Measurements from ENCODE around the gene GRM5. TPM values are rescaled to one million over a fixed set of nuclear protein-coding genes. Genes with fewer than 3 reads are reported as not detected.

The GRM5 gene
- total RNA-seq, 1 donor from 2014 or later, result 0.42 TPM

GRCh38 chr11:88806410-88806809 is 259.4 kb downstream of the GRM5 start:
- Mint-ChIP-seq H3K27ac (no peak overlapping the region), H3K36me3 (no peaks in the 10 kb centered on the region), H3K27me3 (ENCODE audit: low read depth) (peaks cover 4% of the 10 kb centered on the region), H3K9me3 (no peaks in the 10 kb centered on the region), H3K4me3 (no peak overlapping the region), H3K4me1 (no peaks in the 10 kb centered on the region)
- TF ChIP-seq CTCF (IDR thresholded peaks at IDR 0.05; ENCODE audit: unreplicated experiment), result no peak
- no peak for DNase-seq (ENCODE audit: low spot score in 2 of 2, unreplicated experiment in 2 of 2)

- no peaks in the 10 kb centered on the region for H3K27me3 Mint-ChIP-seq (ENCODE audit: low read depth)
- no peak for TF ChIP-seq CTCF (IDR thresholded peaks at IDR 0.05; ENCODE audit: unreplicated experiment)
- H3K36me3 Mint-ChIP-seq, result no peaks in the 10 kb centered on the region
- no peak for DNase-seq (ENCODE audit: low spot score in 2 of 2, unreplicated experiment in 2 of 2)
- H3K4me1 Mint-ChIP-seq, result peaks cover 2% of the 10 kb centered on the region
- no peak overlapping the region for H3K27ac Mint-ChIP-seq
- H3K4me3 Mint-ChIP-seq, result no peak overlapping the region
- H3K9me3 Mint-ChIP-seq, result no peaks in the 10 kb centered on the region
Observed at GRCh38 chr11:88801484-88802123, 264.2 kb downstream of the GRM5 start.

GRCh38 chr11:88799771-88800500 is 265.8 kb downstream of the GRM5 start:
- Mint-ChIP-seq H3K27me3 (ENCODE audit: low read depth) (peaks cover 3% of the 10 kb centered on the region), H3K27ac (no peak overlapping the region), H3K9me3 (no peaks in the 10 kb centered on the region), H3K4me1 (peaks cover 4% of the 10 kb centered on the region), H3K4me3 (no peak overlapping the region), H3K36me3 (no peaks in the 10 kb centered on the region)
- DNase-seq (ENCODE audit: low spot score in 2 of 2, unreplicated experiment in 2 of 2), result no peak
- no peak for TF ChIP-seq CTCF (IDR thresholded peaks at IDR 0.05; ENCODE audit: unreplicated experiment)

GRCh38 chr11:88790182-88790581 is 275.6 kb downstream of the GRM5 start:
- Mint-ChIP-seq H3K27me3 (ENCODE audit: low read depth) (peaks cover 32% of the 10 kb centered on the region), H3K4me1 (no peaks in the 10 kb centered on the region), H3K36me3 (no peaks in the 10 kb centered on the region), H3K9me3 (no peaks in the 10 kb centered on the region), H3K27ac (no peak overlapping the region), H3K4me3 (no peak overlapping the region)
- no peak for DNase-seq (ENCODE audit: low spot score in 2 of 2, unreplicated experiment in 2 of 2)
- TF ChIP-seq CTCF (IDR thresholded peaks at IDR 0.05; ENCODE audit: unreplicated experiment), result no peak

- no peaks in the 10 kb centered on the region for H3K36me3 Mint-ChIP-seq
- TF ChIP-seq CTCF (IDR thresholded peaks at IDR 0.05; ENCODE audit: unreplicated experiment), result no peak
- peaks cover 31% of the 10 kb centered on the region for H3K27me3 Mint-ChIP-seq (ENCODE audit: low read depth)
- no peak overlapping the region for H3K27ac Mint-ChIP-seq
- no peaks in the 10 kb centered on the region for H3K4me1 Mint-ChIP-seq
- DNase-seq (ENCODE audit: low spot score in 2 of 2, unreplicated experiment in 2 of 2), result no peak
- H3K9me3 Mint-ChIP-seq, result peaks cover 15% of the 10 kb centered on the region
- no peak overlapping the region for H3K4me3 Mint-ChIP-seq
Observed at GRCh38 chr11:88779577-88779976, 286.2 kb downstream of the GRM5 start.

Data from mesothelial cell of epicardium (in vitro differentiated cells).